ENCODE results near the gene EPN2.

Gene EPN2

DNA sequence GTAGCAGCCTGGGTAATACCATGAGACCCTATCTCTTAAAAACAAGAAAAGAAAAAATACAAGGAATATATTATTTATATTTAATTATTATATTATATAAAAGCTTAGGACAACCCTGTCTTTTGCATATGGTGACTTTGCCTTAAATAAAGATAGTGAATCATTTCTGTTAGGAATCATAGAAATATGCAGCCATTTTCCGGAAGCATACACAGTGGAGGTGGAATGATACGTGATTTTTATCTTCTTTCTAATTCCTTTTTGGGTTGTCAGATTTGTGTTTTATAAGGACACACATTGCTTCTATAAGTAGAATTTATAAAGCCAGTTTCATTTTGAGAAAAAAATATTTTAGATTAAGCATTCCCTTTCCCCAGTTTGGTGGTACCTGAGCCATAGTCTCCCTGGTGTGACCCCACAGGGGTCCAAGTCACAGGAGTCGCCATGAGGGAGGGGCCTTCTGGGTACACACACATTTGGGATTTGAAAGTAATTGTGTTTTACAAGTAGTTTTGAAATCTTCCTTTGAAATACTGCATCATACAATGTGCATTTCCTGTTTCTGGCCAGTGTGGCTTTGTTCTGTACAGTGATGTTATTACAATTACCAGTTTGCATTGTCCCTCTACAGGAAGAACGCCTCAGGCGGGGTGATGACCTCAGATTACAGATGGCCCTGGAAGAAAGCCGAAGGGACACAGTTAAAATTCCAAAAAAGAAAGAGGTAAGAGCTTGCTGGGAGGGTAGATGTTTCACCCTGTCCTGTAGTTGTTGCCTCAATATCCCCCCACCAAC is 74.5 kb downstream of the EPN2 start:
- DNase-seq (ENCODE audit: low read depth), result no peak

DNA sequence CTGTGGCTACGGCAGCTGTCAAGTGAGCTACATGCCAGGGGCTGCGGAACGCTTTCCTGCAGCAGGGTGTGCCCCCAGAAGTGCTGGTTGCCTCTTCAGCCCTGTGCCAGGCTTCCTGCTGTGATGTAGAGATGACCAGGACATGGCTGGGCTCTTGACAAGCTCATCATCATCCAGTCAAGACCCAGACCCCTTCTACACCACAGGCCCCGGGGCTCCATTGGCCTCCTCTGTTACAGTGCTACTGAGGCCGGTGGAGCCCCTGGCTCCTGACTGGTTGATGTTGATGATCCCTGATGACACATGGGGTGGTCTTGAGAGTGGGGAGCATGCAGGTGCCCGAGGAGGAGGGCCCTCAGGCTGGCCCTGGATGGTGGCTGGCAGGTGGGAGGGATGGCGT is 75.2 kb downstream of the EPN2 start:
- no peak for DNase-seq (ENCODE audit: low read depth)

DNA sequence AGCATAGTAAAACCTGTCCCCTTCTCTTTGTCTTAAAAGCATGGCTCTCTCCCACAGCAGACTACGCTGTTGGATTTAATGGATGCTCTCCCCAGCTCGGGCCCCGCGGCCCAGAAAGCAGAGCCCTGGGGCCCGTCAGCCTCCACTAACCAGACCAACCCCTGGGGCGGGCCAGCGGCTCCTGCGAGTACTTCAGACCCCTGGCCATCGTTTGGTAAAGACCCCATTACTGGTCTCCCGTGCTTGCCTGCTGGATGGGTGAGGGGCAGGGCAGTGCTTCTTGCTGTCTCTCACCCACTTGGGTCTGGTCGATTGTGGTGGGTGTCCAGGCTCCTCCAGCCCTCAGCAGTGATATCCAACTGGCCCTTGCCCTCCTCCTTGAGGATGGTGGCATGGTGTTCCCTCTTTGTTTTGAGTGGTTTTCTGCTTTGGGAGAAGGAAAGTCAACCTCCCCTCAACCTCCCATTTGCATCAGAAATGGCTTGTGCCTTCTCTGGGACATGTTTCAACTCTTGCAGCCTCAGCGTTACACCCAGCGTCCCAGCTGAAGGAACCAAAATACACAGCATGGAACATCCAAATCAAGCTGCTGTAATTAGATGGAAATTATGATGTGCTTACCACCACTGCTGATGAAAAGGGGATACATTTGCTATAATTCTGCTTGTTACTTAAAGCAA is 76.0 kb downstream of the EPN2 start:
- DNase-seq (ENCODE audit: low read depth), result no peak

DNA sequence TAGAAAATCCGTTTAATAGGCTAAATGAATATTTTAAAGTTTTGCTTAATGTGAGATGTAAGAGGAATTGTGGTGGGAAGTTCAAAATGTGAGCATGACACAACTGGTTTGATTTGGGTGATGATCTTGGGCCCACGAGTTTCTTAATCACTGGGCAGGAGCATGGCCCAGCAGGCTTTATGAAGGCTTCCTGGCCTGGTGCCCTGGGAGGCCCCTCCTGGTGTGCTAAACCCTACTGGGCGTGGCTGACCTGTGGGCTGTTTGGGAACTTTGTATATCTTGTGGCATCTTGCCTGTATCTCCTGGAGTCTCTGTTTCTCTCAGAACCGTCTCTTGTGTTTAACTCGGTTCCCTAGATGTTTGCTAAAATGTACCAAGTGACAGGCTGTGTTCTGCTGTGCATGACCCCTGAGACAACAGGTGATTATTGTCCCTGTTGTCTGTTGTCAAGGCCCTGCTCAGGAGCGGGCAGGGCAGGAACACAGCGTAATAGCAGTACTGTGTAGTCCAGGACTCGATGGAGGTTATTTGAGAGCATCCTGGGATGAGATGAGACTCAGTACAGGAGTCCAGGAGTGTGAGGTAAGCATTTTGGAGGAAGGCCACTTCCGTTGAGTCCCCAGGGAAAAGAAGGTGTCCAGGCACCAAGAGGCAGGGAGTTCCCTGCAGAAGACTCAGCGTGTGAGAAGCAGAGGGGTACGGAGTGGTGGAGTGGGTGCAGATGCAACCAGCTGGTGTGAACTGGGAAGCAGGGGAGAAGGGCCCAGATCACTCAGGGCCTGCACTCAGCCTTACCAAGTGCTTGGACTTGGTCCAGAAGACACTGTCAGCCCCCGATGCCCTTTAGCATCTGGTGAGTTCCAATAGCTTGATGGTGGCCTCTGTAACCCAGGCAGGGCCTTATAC is 76.8 kb downstream of the EPN2 start:
- no peak for DNase-seq (ENCODE audit: low read depth)

DNA sequence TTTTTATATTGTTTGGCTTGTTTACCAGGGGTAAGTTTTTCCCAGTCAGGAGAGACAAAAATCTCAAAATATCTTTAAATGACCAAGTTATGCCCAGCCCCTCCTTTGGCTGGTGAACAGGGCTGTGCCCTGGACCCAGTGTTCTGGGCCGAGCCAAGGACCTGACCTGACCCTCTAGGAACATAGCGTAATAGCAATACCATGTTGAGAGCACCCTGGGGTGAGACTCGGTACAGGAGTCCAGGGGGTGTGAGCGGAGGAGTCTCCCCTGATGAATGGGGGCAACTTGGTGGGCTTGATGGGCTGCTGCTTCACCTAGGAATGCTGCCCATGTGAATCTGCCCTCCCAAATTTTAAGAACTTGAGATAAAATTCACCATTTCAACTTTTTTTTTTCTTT is 77.9 kb downstream of the EPN2 start:
- no peak for DNase-seq (ENCODE audit: low read depth)

DNA sequence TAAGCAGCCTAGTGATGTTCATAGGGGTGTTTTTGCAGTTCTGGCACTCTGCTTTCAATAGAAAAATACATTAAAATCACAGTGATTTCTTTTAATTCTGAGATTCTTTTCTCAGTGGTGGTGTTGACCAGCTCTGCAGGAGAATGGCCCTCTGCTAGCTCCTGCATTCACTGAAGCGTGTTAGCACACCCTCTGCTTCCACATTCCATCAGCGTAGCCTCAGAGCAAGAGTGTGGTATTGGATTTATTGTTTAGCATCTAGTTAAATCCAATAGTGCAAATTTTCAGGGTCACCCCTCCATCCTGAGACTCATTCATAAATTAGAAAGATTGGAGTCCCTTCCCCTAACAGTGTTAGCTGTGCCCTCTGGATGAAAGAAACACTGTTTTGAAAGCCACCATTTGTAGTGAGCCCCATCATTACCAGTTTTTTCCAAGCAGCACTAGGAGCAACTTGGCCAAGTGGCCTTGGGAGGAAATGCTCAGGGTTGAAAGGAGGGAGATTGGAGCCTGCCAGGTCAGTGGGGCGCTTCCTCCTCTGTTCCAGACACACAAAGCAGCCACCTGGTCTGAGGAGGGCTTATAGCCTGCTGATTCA is 79.7 kb downstream of the EPN2 start:
- DNase-seq (ENCODE audit: low read depth), result no peak

DNA sequence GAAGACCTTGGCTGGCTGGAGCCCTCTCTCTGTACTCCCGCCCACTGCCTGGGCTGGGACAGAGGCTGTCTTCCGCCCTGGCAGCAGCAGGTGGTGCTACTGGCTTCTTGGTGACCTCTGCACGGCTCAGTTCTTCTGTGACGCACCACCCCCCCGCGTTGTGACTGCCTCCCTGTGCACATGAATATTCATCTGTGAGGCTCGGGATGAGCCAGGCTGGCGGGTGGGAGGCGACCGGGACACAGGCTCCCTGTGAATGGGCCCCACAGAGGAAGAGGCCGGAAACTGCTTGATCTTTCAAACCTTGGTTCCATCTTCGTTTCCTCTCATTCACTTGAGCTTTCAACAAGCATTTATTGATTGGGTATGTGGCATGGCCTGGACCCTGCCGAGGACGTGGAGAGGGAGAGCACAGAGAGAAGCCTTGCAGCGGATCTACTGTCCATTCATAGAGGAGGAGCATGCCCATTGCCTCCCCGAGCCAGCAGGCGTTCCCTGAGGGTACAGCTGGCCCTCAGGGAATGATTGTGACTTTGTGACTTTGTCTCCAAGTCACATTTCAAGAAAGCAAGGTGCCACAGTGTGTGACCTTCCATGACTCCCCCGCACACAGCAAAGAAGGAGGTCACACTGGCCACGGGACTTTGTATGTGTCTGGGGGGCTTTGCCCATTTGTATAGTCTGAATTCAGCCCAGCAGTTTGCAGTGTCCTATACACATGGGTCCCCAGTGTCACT is 80.4 kb downstream of the EPN2 start:
- no peak for DNase-seq (ENCODE audit: low read depth)

DNA sequence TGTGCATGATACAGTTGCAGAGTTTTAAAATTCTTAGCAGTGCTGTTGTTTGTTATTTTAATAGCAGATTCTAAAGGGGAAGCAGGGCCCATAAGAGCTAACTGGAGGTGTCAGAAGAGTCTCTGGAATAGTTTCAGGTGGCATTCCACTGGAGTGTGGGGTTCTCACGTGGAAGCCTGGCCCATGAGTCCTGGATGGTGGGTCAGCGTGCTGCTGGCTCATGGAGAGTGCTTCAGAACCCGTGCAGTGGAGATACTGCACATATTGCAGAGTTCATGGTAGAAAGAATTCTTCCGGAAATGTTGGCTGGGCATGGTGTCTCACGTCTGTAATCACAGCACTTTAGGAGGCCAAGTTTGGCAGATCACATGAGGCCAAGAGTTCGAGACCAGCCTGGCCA is 81.4 kb downstream of the EPN2 start:
- DNase-seq (ENCODE audit: low read depth), result no peak

DNA sequence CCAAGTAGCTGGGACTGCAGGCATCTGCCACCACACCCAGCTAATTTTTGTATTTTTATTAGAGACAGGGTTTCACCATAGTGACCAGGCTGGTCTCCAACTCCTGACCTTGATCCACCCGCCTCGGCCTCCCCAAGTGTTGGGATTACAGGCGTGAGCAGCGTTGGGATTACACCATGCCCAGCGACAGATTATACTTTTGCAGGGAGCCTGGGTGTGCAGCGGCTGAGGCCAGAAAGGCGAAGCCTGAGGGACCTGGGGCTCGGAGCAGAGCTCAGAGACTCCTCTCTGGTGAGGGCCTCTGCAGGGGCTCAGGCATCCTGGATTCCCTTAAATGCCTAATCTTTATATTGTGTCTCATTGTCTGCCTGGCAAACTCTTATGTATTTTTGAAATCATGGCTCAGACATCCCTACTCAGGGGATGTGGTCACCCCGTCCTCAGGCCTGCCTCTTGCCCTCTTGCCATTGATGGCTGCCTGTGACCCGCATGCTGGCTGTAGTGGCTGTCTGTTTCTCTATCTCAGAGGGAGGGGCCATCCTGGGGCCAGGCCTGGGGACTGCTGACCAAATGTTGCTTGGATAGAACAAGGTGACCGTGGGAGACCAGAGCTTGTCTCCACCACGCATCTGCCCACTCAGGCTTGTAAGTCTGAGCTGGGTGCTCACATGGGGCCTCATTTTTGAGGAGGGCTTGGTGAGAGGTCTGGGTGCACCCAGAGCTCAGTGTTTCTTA is 82.8 kb downstream of the EPN2 start:
- DNase-seq (ENCODE audit: low read depth), result no peak

DNA sequence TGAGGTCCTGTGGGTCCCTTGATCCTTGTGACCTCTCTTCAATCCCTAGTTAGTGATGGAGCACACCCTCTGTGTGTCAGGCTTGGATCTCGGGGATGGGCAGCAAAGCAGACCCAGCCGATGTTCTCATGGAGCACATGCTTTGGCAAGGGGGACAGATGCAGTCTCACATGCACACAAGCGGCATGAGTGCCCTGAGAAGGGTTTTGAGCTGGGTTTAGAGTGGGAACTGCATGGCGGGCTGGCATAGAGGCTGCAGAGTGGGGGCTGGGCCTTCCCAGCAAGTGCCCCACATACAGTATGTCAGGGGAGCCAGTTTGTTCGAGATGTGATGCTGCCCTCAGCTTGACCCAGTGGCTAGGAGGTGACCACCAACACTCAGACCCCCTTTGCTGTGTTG is 83.7 kb downstream of the EPN2 start:
- no peak for DNase-seq (ENCODE audit: low read depth)

DNA sequence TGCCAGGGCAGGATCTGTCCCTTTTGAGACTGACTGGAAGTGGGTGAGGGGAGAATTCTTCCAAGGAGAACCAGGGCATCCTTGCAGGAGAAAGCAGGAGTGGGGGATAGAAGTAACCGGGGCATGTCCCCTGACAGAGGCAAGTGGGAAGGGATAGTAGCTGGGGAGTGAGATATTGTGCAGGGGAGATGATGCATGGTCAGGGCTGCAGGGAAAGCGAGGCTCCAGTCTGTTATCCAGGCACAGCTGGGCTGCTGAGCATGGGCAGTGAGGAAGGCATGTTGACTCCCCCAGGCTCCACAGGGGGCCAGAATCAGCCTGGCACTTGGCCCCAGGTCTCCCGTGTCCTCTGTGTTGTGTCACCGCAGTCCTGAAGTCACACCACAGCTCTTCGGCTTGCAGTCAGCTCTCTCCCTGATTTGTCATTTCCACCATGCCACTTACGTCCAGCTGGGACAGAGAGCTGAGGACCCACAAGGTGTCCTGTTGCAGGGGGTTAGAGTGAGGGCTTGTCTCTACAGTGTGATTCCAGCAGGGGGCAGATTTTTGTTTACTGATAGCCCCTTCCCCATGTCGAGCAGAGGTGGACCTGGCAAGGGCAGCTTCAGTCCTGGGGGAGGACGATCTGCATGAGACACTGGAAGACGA is 84.4 kb downstream of the EPN2 start:
- DNase-seq (ENCODE audit: low read depth), result no peak

DNA sequence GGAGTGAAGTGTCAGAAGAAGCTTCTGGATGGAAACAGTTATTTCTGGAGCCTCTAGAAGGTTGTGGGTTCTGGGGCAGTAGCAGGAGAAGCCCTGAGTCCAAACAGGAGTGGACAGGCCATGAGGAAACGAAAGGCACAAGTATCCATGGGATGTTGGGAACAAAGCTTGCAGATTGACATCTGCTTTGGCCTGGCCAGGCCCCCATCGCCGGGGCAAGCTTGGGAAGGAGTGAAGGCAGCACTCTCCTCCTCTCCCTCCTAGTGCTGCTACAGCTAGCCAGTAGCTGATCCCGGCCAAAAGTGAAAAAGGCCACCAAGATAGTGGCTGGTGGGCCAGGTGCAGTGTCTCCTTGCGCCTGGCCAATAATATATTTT is 85.0 kb downstream of the EPN2 start:
- DNase-seq (ENCODE audit: low read depth), result no peak

DNA sequence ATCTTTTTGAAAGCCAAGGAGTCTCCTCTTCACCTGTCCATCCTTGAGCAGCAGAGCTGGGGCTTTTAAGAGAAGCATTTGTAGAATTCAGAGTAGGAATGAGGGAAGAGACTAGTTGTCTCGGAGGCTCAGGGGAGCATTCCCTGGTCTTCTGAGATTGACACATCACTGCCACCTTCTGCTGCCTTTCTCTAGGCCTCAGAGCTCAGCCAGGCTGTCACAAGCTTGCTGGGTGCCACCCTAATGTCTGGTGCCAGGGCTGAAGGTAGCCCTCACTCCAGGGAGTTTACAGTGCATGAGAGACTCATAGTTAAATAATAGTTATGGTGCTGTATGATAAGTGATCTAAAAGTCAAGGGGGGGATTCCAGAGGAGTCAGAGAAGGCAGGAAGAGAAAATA is 85.7 kb downstream of the EPN2 start:
- DNase-seq (ENCODE audit: low read depth), result no peak

DNA sequence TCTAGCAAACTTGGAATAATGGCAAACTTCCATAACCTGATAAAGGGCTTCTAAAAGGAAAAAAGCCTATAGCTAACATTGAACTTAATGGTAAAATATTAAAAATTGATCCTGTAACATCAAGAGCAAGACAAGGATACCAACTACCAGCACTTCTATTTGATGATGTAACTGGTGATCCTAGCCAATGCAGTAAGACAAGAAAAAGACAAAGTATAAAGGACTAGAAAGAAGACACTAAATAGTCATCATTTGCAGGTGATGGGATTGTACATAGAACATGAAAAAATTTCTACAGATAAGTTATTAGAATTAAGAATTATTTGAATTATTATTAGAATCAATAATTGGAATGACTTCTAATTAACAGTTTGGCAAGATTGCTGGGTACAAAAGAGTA is 88.4 kb downstream of the EPN2 start:
- no peak for DNase-seq (ENCODE audit: low read depth)

DNA sequence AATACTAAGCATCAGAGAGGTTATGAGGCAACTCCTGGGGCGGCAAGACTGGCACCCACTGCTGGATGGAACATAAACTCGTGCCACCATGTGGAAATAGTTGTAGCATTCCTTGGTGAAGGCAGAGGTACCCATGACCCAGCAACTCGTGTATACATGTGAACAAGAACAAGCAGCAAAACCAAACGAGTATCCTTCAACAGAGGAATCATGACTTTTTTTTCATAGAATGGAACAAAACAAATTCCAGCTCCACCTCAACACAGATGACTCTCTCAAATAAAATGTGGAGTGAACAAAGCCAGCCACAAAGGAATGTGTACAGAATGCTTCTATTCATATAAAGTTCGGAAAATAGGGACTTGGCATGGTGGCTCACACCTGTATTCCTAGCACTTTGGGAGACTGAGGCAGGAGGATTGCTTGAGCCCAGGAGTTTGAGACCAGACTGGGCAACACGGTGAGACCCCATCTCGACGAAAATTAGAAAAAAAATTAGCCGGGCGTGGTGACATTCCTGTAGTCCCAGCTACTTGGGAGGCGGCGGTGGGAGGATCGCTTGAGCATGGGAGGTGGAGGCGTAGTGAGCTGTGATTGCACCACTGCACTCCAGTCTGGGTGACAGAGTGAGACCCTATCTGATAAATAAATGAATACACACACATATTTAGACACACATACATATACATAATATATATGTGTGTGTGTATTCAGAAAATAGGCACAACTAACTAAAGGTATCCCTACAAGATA is 90.0 kb downstream of the EPN2 start:
- no peak for DNase-seq (ENCODE audit: low read depth)

DNA sequence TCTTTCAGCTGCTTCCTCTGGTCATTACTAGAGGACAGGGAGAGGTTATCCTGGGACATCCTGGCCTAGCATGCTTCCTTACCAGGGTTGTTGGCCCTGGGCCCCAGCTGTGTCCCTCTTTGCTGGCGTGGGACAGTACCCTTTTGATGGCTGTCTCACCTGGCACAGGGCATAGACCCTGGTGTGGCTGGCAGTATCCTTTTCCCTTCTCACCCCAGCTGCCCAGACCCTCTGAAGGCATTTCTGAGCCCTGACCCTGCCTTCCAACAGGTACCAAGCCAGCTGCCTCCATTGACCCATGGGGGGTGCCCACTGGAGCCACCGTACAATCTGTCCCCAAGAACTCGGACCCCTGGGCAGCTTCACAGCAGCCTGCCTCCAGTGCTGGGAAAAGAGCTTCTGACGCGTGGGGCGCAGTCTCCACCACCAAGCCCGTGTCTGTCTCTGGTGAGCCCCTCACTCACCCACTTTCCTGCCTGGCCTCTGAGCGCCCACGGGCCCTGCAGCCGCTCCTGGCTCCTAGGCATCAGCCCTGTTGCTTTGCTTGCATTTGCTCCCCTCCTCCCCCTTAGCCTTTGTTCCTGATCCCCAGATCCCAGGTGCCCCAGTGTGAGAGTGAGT is 91.4 kb downstream of the EPN2 start:
- DNase-seq (ENCODE audit: low read depth), result no peak

DNA sequence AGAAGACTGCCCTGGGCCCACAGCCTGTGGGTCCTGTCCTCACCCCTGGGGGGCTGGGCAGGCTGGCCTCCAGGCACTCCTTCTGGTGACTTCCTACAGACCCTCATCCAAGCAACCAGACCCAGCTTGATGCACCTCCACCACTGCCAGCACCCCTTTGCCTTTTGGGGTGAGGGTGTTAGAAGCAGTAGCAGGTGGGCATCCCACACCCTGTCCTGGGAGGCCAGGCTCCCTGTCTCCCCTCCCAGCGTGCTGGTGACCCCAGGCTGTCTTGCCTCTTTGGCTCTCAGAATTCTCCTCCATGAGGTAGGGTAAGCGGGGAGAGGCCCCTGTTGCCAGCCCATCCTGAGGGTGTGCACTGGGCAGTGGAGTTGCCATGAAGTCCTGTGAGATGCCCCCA is 92.0 kb downstream of the EPN2 start:
- no peak for DNase-seq (ENCODE audit: low read depth)

DNA sequence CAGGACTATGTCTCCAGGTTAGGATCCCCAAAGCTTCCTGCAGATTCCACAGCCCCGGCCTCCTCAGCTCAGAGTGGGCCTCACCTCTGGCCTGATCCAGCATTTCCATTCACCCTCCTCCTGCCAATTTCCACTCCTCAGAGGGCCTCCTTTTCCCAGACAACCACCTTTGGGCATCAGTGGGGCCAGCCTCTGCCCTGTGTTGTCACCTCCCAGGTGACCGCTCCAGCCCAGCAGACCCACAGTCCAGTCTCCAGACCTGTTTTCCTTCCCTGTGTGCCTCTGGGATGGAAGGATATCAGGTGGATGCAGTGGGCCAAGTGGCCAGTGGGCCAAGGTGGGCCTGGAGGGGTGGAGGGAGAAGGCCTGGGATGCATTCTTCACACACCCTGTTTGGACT is 92.7 kb downstream of the EPN2 start:
- no peak for DNase-seq (ENCODE audit: low read depth)

DNA sequence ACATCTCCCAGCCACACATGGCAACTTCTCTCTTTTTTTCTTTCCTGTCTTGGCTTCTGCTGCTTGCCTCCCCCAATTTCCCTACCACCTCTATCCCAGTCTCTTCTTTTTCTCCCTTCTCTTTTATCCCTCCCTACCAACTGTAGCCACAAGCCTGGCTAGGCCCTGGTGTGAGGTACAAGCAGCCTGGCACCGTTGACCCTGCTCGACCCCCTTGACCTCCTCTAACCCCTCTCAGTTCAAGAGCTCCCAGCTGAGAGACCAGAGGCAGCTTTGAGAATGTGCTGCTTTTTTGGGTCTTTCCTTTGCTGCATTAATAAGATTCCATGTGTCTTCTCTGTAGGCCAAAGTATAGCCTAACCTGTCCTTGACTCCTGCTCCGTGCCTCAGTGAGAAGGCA is 93.1 kb downstream of the EPN2 start:
- no peak for DNase-seq (ENCODE audit: low read depth)

All from stimulated activated CD8-positive, alpha-beta memory T cell treated with anti-CD3 and anti-CD28 coated beads, Interleukin-15, amount 100 ng/mL, for 24 hours (primary cell).